HUDEP-2 (cell line): Measurements from ENCODE around the gene MCF2L2.
A peak's percentile ranks its signal among the peaks of the same experiment; 100 is the strongest.

Experiments
- DNase-seq, 76 experiments: peaks; one replicate each; lab custom pipeline; 2025; ENCODE audit not compliant: unreplicated experiment in 76 of 76; lab: John Stamatoyannopoulos, UW

MCF2L2 gene

GRCh38 chr3:183409219-183409618 is 19.2 kb downstream of the MCF2L2 start:
- no peak for DNase-seq

DNA sequence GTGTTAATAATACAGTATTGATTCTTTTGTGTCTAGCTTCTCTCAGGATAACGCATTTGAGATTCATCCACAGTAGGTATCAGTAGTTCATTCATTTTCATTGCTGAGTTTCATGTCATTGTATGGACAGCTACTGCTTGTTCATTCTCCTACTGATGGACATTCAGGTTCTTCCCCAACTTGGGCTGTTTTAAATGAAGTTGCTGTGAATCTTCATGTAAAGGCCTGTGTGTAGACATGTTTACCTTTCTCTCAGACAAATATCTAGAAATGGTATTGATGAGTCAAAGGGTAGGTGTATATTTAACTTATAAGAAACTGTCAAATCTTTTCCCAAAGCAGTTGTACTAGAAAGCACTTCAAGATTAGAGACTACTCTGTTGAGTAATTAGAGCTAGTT is 26.7 kb downstream of the MCF2L2 start:
- no peak for DNase-seq

DNA sequence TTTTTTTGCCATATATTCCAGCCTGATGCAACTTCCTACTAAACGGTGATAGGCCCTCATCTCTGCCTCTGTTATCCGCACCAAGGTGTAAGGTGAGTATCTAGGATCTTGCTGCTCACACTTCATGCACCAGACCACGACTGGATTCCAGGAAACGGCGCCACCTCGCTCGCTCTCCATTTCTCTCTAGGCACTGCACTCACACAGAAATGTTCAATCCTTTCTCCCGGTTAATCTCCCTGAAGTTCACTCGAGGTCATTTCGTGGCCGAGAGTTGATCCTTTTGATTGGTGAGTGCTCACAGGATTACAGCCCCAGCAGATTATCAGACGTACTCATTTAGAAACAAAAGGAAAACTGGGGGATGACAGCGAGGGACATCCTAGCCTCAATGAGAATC is 28.1 kb downstream of the MCF2L2 start:
- no peak for DNase-seq

GRCh38 chr3:183396662-183397391 is 31.6 kb downstream of the MCF2L2 start:
- no peak for DNase-seq

DNA sequence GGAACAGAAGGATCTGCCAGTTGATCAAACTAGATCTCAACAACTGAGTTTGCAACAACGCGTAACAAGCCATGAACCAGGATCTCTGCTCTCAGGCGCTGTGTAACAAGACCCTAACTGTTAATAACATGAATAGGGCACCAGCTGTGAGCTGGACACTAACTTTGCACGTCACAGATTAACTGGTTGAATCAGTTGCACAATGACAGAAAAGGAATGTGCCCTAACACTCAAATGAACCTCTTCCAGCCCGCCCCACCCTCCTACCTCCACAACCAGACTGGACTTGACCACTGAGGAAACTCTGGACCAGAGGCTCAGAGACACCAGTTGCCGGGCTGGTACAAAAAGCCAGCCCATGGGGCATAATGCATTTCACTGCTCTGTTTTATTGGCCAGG is 34.3 kb downstream of the MCF2L2 start:
- DNase-seq = no peak

- DNase-seq = no peak
These were observed 34.8 kb downstream of the MCF2L2 start for GRCh38 chr3:183393625-183394024.

GRCh38 chr3:183392186-183393034 is 36.0 kb downstream of the MCF2L2 start:
- DNase-seq = no peak

GRCh38 chr3:183391460-183391859 is 37.0 kb downstream of the MCF2L2 start:
- DNase-seq = no peak

- no peak for DNase-seq
These were observed 37.6 kb downstream of the MCF2L2 start for GRCh38 chr3:183390844-183391243.

DNA sequence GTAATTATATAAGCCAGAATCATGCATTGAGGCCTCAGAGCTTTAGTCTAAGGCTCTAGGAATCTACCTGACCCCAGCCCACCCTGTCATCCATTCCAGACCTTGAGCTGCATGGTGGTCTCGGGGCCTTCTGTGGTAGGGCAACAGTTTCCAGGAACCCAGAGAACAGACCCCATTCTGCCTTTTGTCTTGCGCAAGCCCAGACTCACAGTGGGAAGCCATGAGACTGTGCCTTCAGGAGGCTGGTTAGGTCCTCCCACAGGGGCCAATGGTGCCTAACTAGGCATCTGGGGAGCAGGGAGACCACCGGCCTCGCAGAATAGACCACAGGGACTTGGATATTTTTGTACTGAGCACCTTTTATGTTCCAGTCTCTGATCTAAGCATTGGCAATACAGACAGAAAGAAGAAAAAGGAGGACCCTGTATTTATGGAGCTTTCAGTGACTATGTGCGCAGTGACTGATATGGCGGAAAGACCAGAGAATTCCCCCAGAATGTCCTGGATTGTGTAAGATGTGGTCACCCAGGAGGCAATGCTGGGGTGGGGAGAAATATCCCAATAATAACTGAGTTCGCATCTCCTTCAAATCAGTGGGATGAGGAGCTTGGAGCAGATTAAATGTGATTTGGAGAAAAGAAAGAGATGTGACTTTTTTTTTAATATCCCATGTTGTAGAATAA is 40.1 kb downstream of the MCF2L2 start:
- no peak for DNase-seq

- no peak for DNase-seq
These were observed 40.6 kb downstream of the MCF2L2 start for GRCh38 chr3:183387797-183388196.

DNA sequence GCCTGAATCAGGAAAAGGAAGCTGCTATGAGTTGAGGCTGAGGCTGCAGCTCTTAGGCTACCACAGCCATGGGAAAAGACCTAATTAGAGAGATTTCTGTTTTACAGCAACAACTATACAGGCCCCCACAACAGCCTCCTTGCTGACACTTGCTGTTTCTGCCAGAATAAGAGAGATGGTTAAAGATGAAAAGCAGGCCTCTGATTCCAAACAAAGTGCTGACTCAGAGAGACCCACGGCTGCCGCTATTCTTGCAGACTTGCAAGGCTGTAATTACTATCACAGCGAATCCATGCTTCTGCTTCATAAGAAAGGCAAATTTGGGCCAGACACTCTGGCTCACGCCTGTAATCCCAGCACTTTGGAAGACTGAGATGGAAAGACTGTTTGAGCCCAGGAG is 41.8 kb downstream of the MCF2L2 start:
- no peak for DNase-seq

DNA sequence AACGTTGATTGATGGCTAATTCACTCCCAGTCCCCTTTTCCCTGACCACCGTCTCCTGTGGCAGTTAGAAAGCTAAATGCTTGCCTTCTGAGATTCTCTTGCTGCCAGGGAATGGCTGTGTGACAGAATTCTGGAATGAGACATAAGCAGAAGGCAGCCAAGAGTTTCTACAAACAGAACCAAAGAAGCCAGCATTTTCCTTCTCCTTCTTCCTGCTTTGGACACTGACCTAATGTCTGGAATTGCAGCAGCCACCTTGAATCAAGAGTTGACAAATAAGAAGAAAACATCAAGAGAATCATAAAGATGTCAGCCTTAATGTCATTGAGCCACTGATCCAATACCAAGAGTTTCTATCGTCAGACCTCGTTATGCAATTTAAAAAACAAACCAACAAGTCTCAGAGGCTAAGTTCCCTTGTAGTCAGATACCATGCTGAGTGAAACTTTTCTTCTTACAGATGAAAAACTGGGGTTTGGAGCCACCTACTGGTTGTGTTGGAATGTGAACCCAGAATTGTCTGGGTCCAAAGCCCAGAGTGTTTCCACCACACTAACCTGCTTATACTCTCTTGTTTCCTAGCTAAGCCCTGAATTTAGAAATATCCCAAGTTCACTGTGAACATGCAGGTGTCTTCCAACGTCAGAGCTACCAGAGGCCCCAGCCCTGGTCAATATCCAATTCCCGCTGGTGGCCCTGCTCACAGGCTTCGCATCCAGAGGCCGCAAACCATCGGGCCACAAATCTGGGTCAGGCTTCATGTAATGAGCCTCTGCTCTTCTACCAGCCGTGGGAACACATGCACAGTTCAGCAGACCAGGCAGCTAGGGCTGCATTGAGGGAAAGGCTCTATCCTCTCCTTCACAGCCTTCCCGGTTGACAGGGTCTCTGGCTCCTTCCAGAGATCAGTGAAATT is 42.5 kb downstream of the MCF2L2 start:
- DNase-seq = peak in 51 of 76 experiments; percentile 3 to 69 (median 33)

DNA sequence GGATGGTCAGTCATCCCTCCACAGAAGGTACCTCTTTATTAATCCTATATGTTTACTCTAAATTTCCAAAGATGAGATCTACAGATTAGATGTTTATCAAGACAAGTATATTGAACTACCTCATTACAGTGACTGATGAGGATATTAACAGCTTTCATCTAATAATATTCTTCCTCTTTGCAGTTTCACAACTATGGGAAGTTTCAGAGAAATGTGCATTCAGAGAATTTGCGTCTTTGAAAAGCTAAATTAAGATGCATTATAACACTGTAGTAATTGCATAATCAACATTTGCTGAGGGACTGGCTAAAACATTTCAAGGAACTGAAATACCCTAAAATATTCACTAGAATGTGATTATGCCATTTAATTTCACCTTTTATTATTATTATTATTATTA is 46.7 kb downstream of the MCF2L2 start:
- DNase-seq = no peak

GRCh38 chr3:183381179-183381578 is 47.2 kb downstream of the MCF2L2 start:
- peak in 50 of 76 experiments; percentile 2 to 69 (median 30) for DNase-seq

- no peak for DNase-seq
These were observed 49.5 kb downstream of the MCF2L2 start for GRCh38 chr3:183378951-183379350.

- no peak for DNase-seq
These were observed 49.9 kb downstream of the MCF2L2 start for GRCh38 chr3:183378545-183378944.

DNA sequence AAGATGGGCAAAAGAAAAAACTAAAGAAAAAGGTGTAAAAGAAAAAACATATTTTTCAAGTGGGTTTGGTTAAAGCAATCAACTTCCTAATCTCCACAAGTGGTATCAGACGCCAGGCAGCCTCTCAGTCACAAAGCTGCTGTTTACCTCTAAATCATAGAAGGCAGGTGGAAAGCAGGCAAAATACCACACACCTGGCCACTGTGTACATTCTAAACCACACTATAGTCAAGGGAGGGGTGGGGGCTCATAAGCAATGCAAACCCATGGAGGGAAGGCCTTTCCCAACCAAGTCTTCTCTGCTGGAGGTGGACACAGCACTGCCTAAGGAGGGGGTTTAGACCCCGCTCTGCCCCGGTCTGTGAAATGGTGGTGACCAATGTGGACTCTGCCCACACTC is 50.4 kb downstream of the MCF2L2 start:
- no peak for DNase-seq

DNA sequence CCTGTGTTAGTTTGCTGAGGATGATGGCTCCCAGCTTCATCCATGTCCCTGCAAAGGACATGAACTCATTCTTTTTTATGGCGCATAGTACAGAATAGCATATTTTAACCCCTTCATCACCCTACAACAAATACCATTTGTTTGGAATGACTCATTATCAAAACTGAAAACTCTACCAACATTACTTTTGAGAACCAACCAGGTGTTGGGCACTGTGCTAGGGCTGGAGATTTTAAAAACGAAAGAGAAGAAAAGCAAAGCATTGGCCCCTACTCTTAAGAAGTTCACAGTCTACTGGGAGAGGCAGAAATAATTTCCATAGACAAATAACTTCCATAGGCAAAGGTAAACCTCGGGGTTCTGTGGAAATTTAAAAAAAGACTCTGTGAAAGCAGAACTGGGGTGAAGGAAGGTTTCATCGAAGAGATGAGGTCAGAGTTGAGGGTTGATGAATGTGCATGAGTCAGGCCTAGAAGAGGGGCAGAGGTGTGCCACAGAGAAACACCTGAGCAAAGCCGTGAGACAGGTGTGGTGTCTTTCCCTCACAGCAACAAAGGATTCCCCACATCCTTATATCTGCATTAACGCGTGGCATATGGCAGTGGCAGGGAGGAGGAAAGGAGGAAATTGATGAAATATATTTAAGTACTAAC is 51.0 kb downstream of the MCF2L2 start:
- DNase-seq = no peak

GRCh38 chr3:183375787-183376186 is 52.6 kb downstream of the MCF2L2 start:
- DNase-seq = peak in 1 of 76 experiments; percentile 10
